Astrocyte (in vitro differentiated cells and primary cell): ENCODE results near the gene RHOB. TPM values are rescaled to one million over a fixed set of nuclear protein-coding genes. Genes with fewer than 3 reads are reported as not detected.

Experiments used
- DNase-seq: peaks from one replicate; pipeline ENCODE4 v3.0.0-alpha.2; 2010; ENCODE audit warnings: low read depth
- FAIRE-seq: peaks from 2 replicates; lab custom pipeline; 2011; peaks lifted over from hg19 to GRCh38; lab: Jason Lieb, UNC
- H2AFZ ChIP-seq: 2 replicates; pipeline ENCODE4 v1.6.0; 2012; ENCODE audit warnings: low read depth, low read length, inconsistent platforms
- H3K27ac ChIP-seq: 2 replicates; pipeline ENCODE4 v1.5.1; 2011; ENCODE audit warnings: low read depth, low read length, inconsistent platforms
- H3K27me3 ChIP-seq: 2 replicates; pipeline ENCODE4 v1.6.0; 2011; ENCODE audit warnings: low read length, inconsistent platforms; ENCODE audit not compliant: insufficient read depth
- H3K36me3 ChIP-seq: 2 replicates; pipeline ENCODE4 v1.5.1; 2011; ENCODE audit warnings: low read length, inconsistent platforms; ENCODE audit not compliant: insufficient read depth
- H3K4me1 ChIP-seq: 2 replicates; pipeline ENCODE4 v1.5.1; 2011; ENCODE audit warnings: low read length, inconsistent platforms; ENCODE audit not compliant: insufficient read depth
- H3K4me2 ChIP-seq: 2 replicates; pipeline ENCODE4 v1.6.0; 2012; ENCODE audit warnings: low read length, inconsistent platforms
- H3K4me3 ChIP-seq: 2 replicates; pipeline ENCODE4 v1.5.1; 2011; ENCODE audit warnings: low read depth, mild to moderate bottlenecking, low read length, inconsistent platforms; ENCODE audit not compliant: insufficient read depth
- H3K79me2 ChIP-seq: 2 replicates; pipeline ENCODE4 v1.6.0; 2012; ENCODE audit warnings: mild to moderate bottlenecking, low read length, inconsistent platforms; ENCODE audit not compliant: insufficient read depth
- H3K9ac ChIP-seq: 2 replicates; pipeline ENCODE4 v1.6.0; 2012; ENCODE audit warnings: mild to moderate bottlenecking, low read length, inconsistent platforms
- H3K9me3 ChIP-seq: 2 replicates; pipeline ENCODE4 v1.5.1; 2012; ENCODE audit warnings: low read depth, mild to moderate bottlenecking, low read length, inconsistent platforms; ENCODE audit not compliant: insufficient read depth
- H4K20me1 ChIP-seq: 2 replicates; pipeline ENCODE4 v1.6.0; 2012; ENCODE audit warnings: low read length, inconsistent platforms; ENCODE audit not compliant: insufficient read depth
- H3K27ac Mint-ChIP-seq: one replicate; pipeline ENCODE4 v1.8.0; 2021; ENCODE audit warnings: mild to moderate bottlenecking, mixed read lengths; ENCODE audit not compliant: unreplicated experiment
- H3K27me3 Mint-ChIP-seq: one replicate; pipeline ENCODE4 v1.8.0; 2021; ENCODE audit warnings: low read depth, mixed read lengths; ENCODE audit not compliant: unreplicated experiment
- H3K36me3 Mint-ChIP-seq: one replicate; pipeline ENCODE4 v1.8.0; 2021; ENCODE audit warnings: low read depth, mixed read lengths; ENCODE audit not compliant: unreplicated experiment
- H3K4me1 Mint-ChIP-seq: one replicate; pipeline ENCODE4 v1.8.0; 2021; ENCODE audit warnings: low read depth, mixed read lengths; ENCODE audit not compliant: unreplicated experiment
- H3K4me3 Mint-ChIP-seq: one replicate; pipeline ENCODE4 v1.8.0; 2021; ENCODE audit warnings: mild to moderate bottlenecking, moderate library complexity, mixed read lengths; ENCODE audit not compliant: unreplicated experiment
- H3K9me3 Mint-ChIP-seq: one replicate; pipeline ENCODE4 v1.8.0; 2021; ENCODE audit warnings: mild to moderate bottlenecking, mixed read lengths; ENCODE audit not compliant: unreplicated experiment
- CTCF ChIP-seq: IDR thresholded peaks from 2 replicates; pipeline ENCODE4 v1.5.1; 2011; ENCODE audit warnings: low read depth, mild to moderate bottlenecking, inconsistent platforms, low read length, moderate library complexity; ENCODE audit not compliant: insufficient read depth
- EZH2 ChIP-seq: IDR thresholded peaks from 2 replicates; pipeline ENCODE4 v1.6.1; 2012; ENCODE audit warnings: mild to moderate bottlenecking, low read length, inconsistent platforms; ENCODE audit not compliant: insufficient read depth
- total RNA-seq: library from RNA; stranded (reverse); gene quantifications from 2 replicates; pipeline ENCODE4 v1.2.1, GENCODE V29; 2021

Gene RHOB
- total RNA-seq, 1 donor from 2014 or later, result 161 TPM

GRCh38 chr2:20430035-20430434 is 16.8 kb upstream of the RHOB start:
- peaks cover 11% of the 10 kb centered on the region for H3K4me1 Mint-ChIP-seq
- no peaks in the 10 kb centered on the region for H3K36me3 ChIP-seq
- H3K9ac ChIP-seq, result no peak overlapping the region
- H3K4me1 ChIP-seq, result peaks cover 10% of the 10 kb centered on the region
- peaks cover 2% of the 10 kb centered on the region for H3K9me3 Mint-ChIP-seq
- H4K20me1 ChIP-seq, result no peaks in the 10 kb centered on the region
- H3K9me3 ChIP-seq, result no peaks in the 10 kb centered on the region
- no peak overlapping the region for H3K4me3 Mint-ChIP-seq
- H2AFZ ChIP-seq, result no peak overlapping the region
- no peak overlapping the region for H3K4me2 ChIP-seq
- H3K36me3 Mint-ChIP-seq, result no peaks in the 10 kb centered on the region
- DNase-seq, result no peak
- peaks cover 14% of the 10 kb centered on the region for H3K27me3 ChIP-seq
- H3K27me3 Mint-ChIP-seq, result peaks cover 15% of the 10 kb centered on the region
- no peak overlapping the region for H3K27ac ChIP-seq
- no peak for FAIRE-seq
- no peak overlapping the region for H3K27ac Mint-ChIP-seq
- H3K79me2 ChIP-seq, result no peaks in the 10 kb centered on the region
- no peak overlapping the region for H3K4me3 ChIP-seq
- no peak for TF ChIP-seq EZH2

- FAIRE-seq, result no peak
- H3K36me3 ChIP-seq, result no peaks in the 10 kb centered on the region
- H3K4me1 ChIP-seq, result peaks cover 4% of the 10 kb centered on the region
- H3K9me3 Mint-ChIP-seq, result peaks cover 2% of the 10 kb centered on the region
- peaks cover 5% of the 10 kb centered on the region for H3K4me1 Mint-ChIP-seq
- no peak overlapping the region for H3K27ac ChIP-seq
- DNase-seq, result no peak
- H2AFZ ChIP-seq, result no peak overlapping the region
- no peak overlapping the region for H3K4me3 ChIP-seq
- H3K9ac ChIP-seq, result no peak overlapping the region
- H3K4me3 Mint-ChIP-seq, result no peak overlapping the region
- TF ChIP-seq EZH2 (no peak), CTCF (no peak)
- no peak overlapping the region for H3K4me2 ChIP-seq
- peaks cover 14% of the 10 kb centered on the region for H3K27me3 ChIP-seq
- no peaks in the 10 kb centered on the region for H4K20me1 ChIP-seq
- no peak overlapping the region for H3K27ac Mint-ChIP-seq
- H3K27me3 Mint-ChIP-seq, result peaks cover 17% of the 10 kb centered on the region
- no peaks in the 10 kb centered on the region for H3K79me2 ChIP-seq
- H3K36me3 Mint-ChIP-seq, result no peaks in the 10 kb centered on the region
- no peaks in the 10 kb centered on the region for H3K9me3 ChIP-seq
These were observed 16.2 kb upstream of the RHOB start for GRCh38 chr2:20430461-20431300.

DNA sequence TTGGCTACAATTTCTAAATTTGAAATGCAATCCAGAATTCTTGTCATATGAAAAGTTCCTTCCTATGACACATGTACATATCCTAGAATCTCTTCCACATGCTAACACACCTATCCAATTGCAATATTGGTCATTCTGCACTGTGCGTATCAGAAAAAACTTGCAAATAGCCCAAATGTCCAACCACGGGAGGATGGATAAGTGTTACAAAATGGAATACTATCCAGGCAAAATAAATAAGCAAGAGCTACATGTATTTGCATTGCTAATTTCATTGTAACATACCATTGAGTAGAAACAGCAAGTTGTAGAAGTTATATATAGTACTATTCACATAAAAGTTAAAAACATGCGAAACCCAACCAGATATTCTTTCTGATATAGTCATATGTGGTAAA is 15.6 kb upstream of the RHOB start:
- Histone ChIP-seq H3K27ac (no peak overlapping the region), H3K9ac (no peak overlapping the region), H3K4me3 (no peak overlapping the region), H4K20me1 (no peaks in the 10 kb centered on the region), H3K4me2 (no peak overlapping the region), H3K4me1 (no peaks in the 10 kb centered on the region), H3K36me3 (no peaks in the 10 kb centered on the region), H3K9me3 (no peaks in the 10 kb centered on the region), H3K27me3 (peaks cover 14% of the 10 kb centered on the region), H3K79me2 (no peaks in the 10 kb centered on the region), H2AFZ (no peak overlapping the region)
- Mint-ChIP-seq H3K27ac (no peak overlapping the region), H3K4me1 (peaks cover 5% of the 10 kb centered on the region), H3K9me3 (peaks cover 2% of the 10 kb centered on the region), H3K36me3 (no peaks in the 10 kb centered on the region), H3K4me3 (no peak overlapping the region), H3K27me3 (peaks cover 17% of the 10 kb centered on the region)
- FAIRE-seq, result no peak
- TF ChIP-seq EZH2, result no peak
- no peak for TF ChIP-seq CTCF
- DNase-seq, result no peak
